Right lobe of liver (tissue), 6 donors: ENCODE measurements around the gene BMP7. TPM values are rescaled to one million over a fixed set of nuclear protein-coding genes. Genes with fewer than 3 reads are reported as not detected.

Source experiments
- ATAC-seq, 4 donors: fragments of 200-7000 bp; cut with Tn5 transposase; one replicate each; pipeline ENCODE4 v1.9.1; 2020; ENCODE audit warnings: mild to moderate bottlenecking in 4 of 4, moderate library complexity in 4 of 4
- DNase-seq, 3 donors: peaks; one replicate each; pipeline ENCODE4 v3.0.0-alpha.2; 2020
- H3K27ac ChIP-seq, 3 donors: fragments of 200-600 bp; one replicate each; pipeline ENCODE4 v1.8.0; 2022
- H3K27me3 ChIP-seq, 2 donors: fragments of 200-600 bp; one replicate each; pipeline ENCODE4 v1.8.0; 2022
- H3K36me3 ChIP-seq, 4 donors: fragments of 200-600 bp; sonication (generic) in 1 of 4; one replicate each; pipeline versions ENCODE4 v1.5.1 to v1.8.0; 2017 to 2022; ENCODE audit warnings: control low read depth in 1 of 4
- H3K4me1 ChIP-seq, 4 donors: fragments of 200-600 bp; sonication (generic) in 1 of 4; one replicate each; pipeline versions ENCODE4 v1.5.1 to v1.8.0; 2017 to 2022; ENCODE audit warnings: control low read depth in 1 of 4
- H3K4me3 ChIP-seq, 3 donors: fragments of 200-600 bp; one replicate each; pipeline ENCODE4 v1.8.0; 2022
- H3K9me3 ChIP-seq, 4 donors: fragments of 200-600 bp; sonication (generic) in 1 of 4; one replicate each; pipeline versions ENCODE4 v1.5.1 to v1.8.0; 2017 to 2022; ENCODE audit warnings: control low read depth in 1 of 4
- CTCF ChIP-seq, 4 donors: fragments of 200-600 bp in 3 of 4; fragments of 450-650 bp in 1 of 4; IDR thresholded peaks; one replicate each; pipeline versions ENCODE4 v1.5.1 to v1.8.0; 2016 to 2022; ENCODE audit warnings: antibody characterized with exemption in 4 of 4, mild to moderate bottlenecking in 2 of 4
- POLR2A ChIP-seq: fragments of 450-650 bp; IDR thresholded peaks from one replicate; pipeline ENCODE4 v1.6.1; 2017; ENCODE audit warnings: antibody characterized with exemption, mild to moderate bottlenecking
- WGBS: methylation state at CpG from one replicate; pipeline ENCODE4 v1.1.6; 2018; ENCODE audit warnings: low coverage, low lambda C conversion rate; ENCODE audit not compliant: insufficient coverage; ENCODE audit errors: missing lambda C conversion rate; 5-methylcytosine and 5-hydroxymethylcytosine counted together
- intact Hi-C, 2 donors: fragments of 100-400 bp; cut with DNase I; formaldehyde crosslinking; loops; one replicate each; pipeline versions ENCODE4 v1.11.2 to v1.14.1; 2022
- total RNA-seq, 6 experiments: library from RNA; depleted of rRNA in 2 of 6; stranded (reverse); fragments of >200 nt in 2 of 6; fragmentation: NEBNext Ultra II Directional in 3 of 6; extraction: Animal tissue kit (Norgen Biotek cat#: 25700) in 3 of 6; gene quantifications; one replicate each; pipeline versions ENCODE4 v1.1.0 to v1.2.4, GENCODE V29; 2016 to 2023
- donor health status: DM: no; HTN: yes; CAD: no.
- donor health status: DM: no; HTN: no; CAD: no.
- donor health status: DM: no; HTN: no; CAD: no.
- donor health status: DM: no; HTN: yes; CAD: no.
- donor health status: DM: no; HTN: yes; CAD: no.

BMP7 gene
- total RNA-seq, 6 experiments from 2014 or later: not detected

- no peak for TF ChIP-seq CTCF (IDR thresholded peaks at IDR 0.05)
- no peak for TF ChIP-seq POLR2A
- H3K9me3 ChIP-seq: no peaks in the 10 kb centered on the region
- H3K36me3 ChIP-seq: no peaks in the 10 kb centered on the region
- H3K27me3 ChIP-seq: no peaks in the 10 kb centered on the region
- no peak overlapping the region for H3K27ac ChIP-seq
- H3K4me3 ChIP-seq: no peak overlapping the region
- intact Hi-C loops: no loop called here
- ATAC-seq (no peak), DNase-seq (no peak)
- H3K4me1 ChIP-seq: no peaks in the 10 kb centered on the region
- 52% methylated on average over 7 of the region's 13 CpGs for WGBS
Measured at GRCh38 chr20:57308451-57309271, 42.2 kb upstream of the BMP7 start.

DNA sequence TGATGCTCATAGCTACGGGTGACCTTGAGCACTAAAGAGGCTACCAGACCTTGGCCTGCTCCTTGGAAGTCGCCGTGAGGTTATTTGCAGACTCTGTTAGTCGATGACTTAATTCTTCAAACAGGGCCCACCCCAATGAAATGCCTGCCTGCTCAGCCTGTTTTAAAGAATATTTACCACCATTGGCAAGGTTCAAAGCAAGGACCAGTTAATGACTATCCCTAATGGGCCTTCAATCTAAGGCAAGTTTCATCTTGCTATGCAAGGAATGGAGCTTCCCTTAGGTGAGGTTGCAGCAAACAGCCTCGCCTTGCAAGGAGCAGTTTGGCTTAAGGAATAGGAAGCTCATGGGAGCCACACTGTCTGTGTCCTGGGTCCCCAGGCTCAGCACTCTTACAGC is 40.3 kb upstream of the BMP7 start:
- Histone ChIP-seq H3K9me3 (no peaks in the 10 kb centered on the region), H3K4me1 (no peaks in the 10 kb centered on the region), H3K27ac (no peak overlapping the region), H3K27me3 (no peaks in the 10 kb centered on the region), H3K36me3 (no peaks in the 10 kb centered on the region), H3K4me3 (no peak overlapping the region)
- no peak for ATAC-seq
- DNase-seq: no peak
- intact Hi-C loops: no loop called here
- TF ChIP-seq CTCF (IDR thresholded peaks at IDR 0.05) (no peak), POLR2A (no peak)
- 57% methylated on average over 4 of the region's 5 CpGs for WGBS

DNA sequence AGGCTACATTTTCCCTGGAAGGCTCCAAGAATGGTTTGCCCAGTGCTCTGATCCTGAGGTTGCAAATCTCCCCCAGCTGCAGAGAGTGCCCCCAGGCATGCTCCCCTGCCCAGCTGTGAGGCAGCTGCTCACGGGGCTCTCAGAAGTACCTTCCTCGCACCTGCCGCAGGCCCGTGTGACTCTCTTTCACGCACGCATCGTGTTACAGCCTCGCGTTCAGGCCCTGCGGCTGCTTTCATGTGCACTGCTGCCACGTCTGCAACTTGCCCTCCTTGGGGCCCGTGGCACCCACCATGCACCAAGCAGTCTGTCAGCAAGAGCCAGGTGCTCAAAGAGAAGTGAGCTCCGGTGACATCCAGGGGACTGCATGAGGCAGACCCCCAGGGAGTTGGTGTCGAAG is 34.6 kb upstream of the BMP7 start:
- H3K36me3 ChIP-seq: no peaks in the 10 kb centered on the region
- intact Hi-C loops: no loop called here
- TF ChIP-seq POLR2A (no peak), CTCF (IDR thresholded peaks at IDR 0.05) (no peak)
- H3K27me3 ChIP-seq: no peaks in the 10 kb centered on the region
- ATAC-seq (no peak), DNase-seq (no peak)
- H3K27ac ChIP-seq: no peak overlapping the region
- WGBS: no CpG with 5 or more reads among the region's 14 CpGs
- H3K9me3 ChIP-seq: no peaks in the 10 kb centered on the region
- H3K4me1 ChIP-seq: no peaks in the 10 kb centered on the region
- no peak overlapping the region for H3K4me3 ChIP-seq

GRCh38 chr20:57298457-57298856 is 32.0 kb upstream of the BMP7 start:
- Histone ChIP-seq H3K27me3 (no peaks in the 10 kb centered on the region), H3K4me3 (no peak overlapping the region), H3K4me1 (no peaks in the 10 kb centered on the region), H3K27ac (no peak overlapping the region), H3K36me3 (no peaks in the 10 kb centered on the region), H3K9me3 (no peaks in the 10 kb centered on the region)
- DNase-seq (no peak), ATAC-seq (no peak)
- intact Hi-C loops: no loop called here
- TF ChIP-seq CTCF (IDR thresholded peaks at IDR 0.05): no peak
- no peak for TF ChIP-seq POLR2A
- 61% methylated on average over 4 of the region's 4 CpGs for WGBS
